Measurements from ENCODE around the gene ITPK1.

ITPK1 gene

GRCh38 chr14:92916201-92916600 lies 199.5 kb downstream of the ITPK1 start:
- no peak for DNase-seq

- DNase-seq, result no peak
Measured at GRCh38 chr14:92914087-92914656, 201.6 kb downstream of the ITPK1 start.

- no peak for DNase-seq
Measured at GRCh38 chr14:92907316-92907911, 208.3 kb downstream of the ITPK1 start.

GRCh38 chr14:92906823-92907222 lies 208.9 kb downstream of the ITPK1 start:
- no peak for DNase-seq

GRCh38 chr14:92906420-92906819 lies 209.3 kb downstream of the ITPK1 start:
- DNase-seq, result no peak

GRCh38 chr14:92905667-92906066 lies 210.1 kb downstream of the ITPK1 start:
- DNase-seq, result no peak

- no peak for DNase-seq
Measured at GRCh38 chr14:92903359-92903758, 212.4 kb downstream of the ITPK1 start.

GRCh38 chr14:92902726-92903125 lies 213.0 kb downstream of the ITPK1 start:
- DNase-seq, result no peak

- DNase-seq, result no peak
Measured at GRCh38 chr14:92902191-92902590, 213.5 kb downstream of the ITPK1 start.

GRCh38 chr14:92900660-92901059 lies 215.1 kb downstream of the ITPK1 start:
- DNase-seq, result no peak

GRCh38 chr14:92898566-92899131 lies 217.1 kb downstream of the ITPK1 start:
- no peak for DNase-seq

GRCh38 chr14:92897922-92898565 lies 217.7 kb downstream of the ITPK1 start:
- no peak for DNase-seq

- no peak for DNase-seq
Measured at GRCh38 chr14:92895352-92895878, 220.3 kb downstream of the ITPK1 start.

GRCh38 chr14:92892589-92892988 lies 223.1 kb downstream of the ITPK1 start:
- DNase-seq, result no peak

- DNase-seq, result no peak
Measured at GRCh38 chr14:92890830-92891588, 224.7 kb downstream of the ITPK1 start.

- DNase-seq, result no peak
Measured at GRCh38 chr14:92888896-92889295, 226.8 kb downstream of the ITPK1 start.

GRCh38 chr14:92887157-92887556 lies 228.6 kb downstream of the ITPK1 start:
- no peak for DNase-seq
